ENCODE results near the gene CRELD1.

The CRELD1 gene

GRCh38 chr3:9951126-9951525 is 17.5 kb downstream of the CRELD1 start:
- Histone ChIP-seq H4K8ac (ENCODE audit: low read depth, low read length) (no peak overlapping the region), H2AFZ (ENCODE audit: insufficient read depth, low read length, poor library complexity) (no peak overlapping the region), H3K36me3 (ENCODE audit: control insufficient read depth in 1 of 2, insufficient read depth in 2 of 2, low read length in 2 of 2) (no peaks in the 10 kb centered on the region), H4K12ac (ENCODE audit: low read depth, low read length) (no peak overlapping the region), H2AK5ac (ENCODE audit: low read length) (no peak overlapping the region), H3K79me2 (ENCODE audit: control insufficient read depth, insufficient read depth, low read length, poor library complexity) (peaks cover 2% of the 10 kb centered on the region), H3K18ac (ENCODE audit: low read length) (no peak overlapping the region), H3K9me3 (ENCODE audit: insufficient read depth, low read depth, low read length) (no peaks in the 10 kb centered on the region), H2BK120ac (ENCODE audit: insufficient read depth, low read length, poor library complexity) (no peak overlapping the region), H2BK5ac (ENCODE audit: low read depth, low read length, poor library complexity) (no peak overlapping the region), H3K27me3 (ENCODE audit: insufficient read depth, low read length) (peaks cover 5% of the 10 kb centered on the region), H4K91ac (ENCODE audit: low read depth, low read length) (no peak overlapping the region), H3K23ac (ENCODE audit: low read length) (no peak overlapping the region), H3K79me1 (ENCODE audit: low read length) (peaks cover 6% of the 10 kb centered on the region), H3K4ac (ENCODE audit: low read depth, low read length) (no peak overlapping the region), H3K4me2 (ENCODE audit: low read length) (no peak overlapping the region), H3K4me3 (ENCODE audit: low read depth, low read length) (no peak overlapping the region), H3K4me1 (ENCODE audit: control insufficient read depth in 1 of 2, insufficient read depth in 2 of 2, low read length in 2 of 2) (peaks cover 9 to 18% of the 10 kb centered on the region in 2 experiments), H2BK12ac (ENCODE audit: low read length) (no peak overlapping the region), H3K14ac (ENCODE audit: low read length) (no peak overlapping the region), H3K27ac (ENCODE audit: low read depth, low read length) (no peak overlapping the region), H3K9ac (ENCODE audit: low read length) (no peak overlapping the region)
- no peak for DNase-seq
- WGBS (ENCODE audit: extremely low coverage, insufficient coverage, insufficient read length): no CpG with 5 or more reads among the region's 7 CpGs

- no peak for DNase-seq
- H3K9ac ChIP-seq (ENCODE audit: low read length): no peak overlapping the region
Measured at GRCh38 chr3:9951598-9951961, 17.9 kb downstream of the CRELD1 start.

GRCh38 chr3:9951962-9952805 is 18.6 kb downstream of the CRELD1 start, which contains the start of gene PRRT3:
PRRT3 (minus strand) TSS chr3:9952408; CDS start chr3:9950115, 2,293 bp downstream.
- Histone ChIP-seq H3K4me1 (ENCODE audit: control insufficient read depth in 1 of 2, insufficient read depth in 2 of 2, low read length in 2 of 2) (peaks cover 4 to 13% of the 10 kb centered on the region in 2 experiments), H3K36me3 (ENCODE audit: control insufficient read depth in 1 of 2, insufficient read depth in 2 of 2, low read length in 2 of 2) (no peaks in the 10 kb centered on the region), H3K9ac (ENCODE audit: low read length) (no peak within 1 kb of the TSS), H4K12ac (ENCODE audit: low read depth, low read length) (no peak within 1 kb of the TSS), H3K9me3 (ENCODE audit: insufficient read depth, low read depth, low read length) (no peaks in the 10 kb centered on the region), H2BK120ac (ENCODE audit: insufficient read depth, low read length, poor library complexity) (no peak within 1 kb of the TSS), H3K18ac (ENCODE audit: low read length) (no peak within 1 kb of the TSS), H4K8ac (ENCODE audit: low read depth, low read length) (peak within 1 kb of the TSS; percentile 25), H3K4ac (ENCODE audit: low read depth, low read length) (no peak within 1 kb of the TSS), H2AFZ (ENCODE audit: insufficient read depth, low read length, poor library complexity) (peak within 1 kb of the TSS; percentile 42), H3K79me1 (ENCODE audit: low read length) (no peaks in the 10 kb centered on the region), H3K79me2 (ENCODE audit: control insufficient read depth, insufficient read depth, low read length, poor library complexity) (no peaks in the 10 kb centered on the region), H3K4me2 (ENCODE audit: low read length) (peak within 1 kb of the TSS; percentile 92), H2AK5ac (ENCODE audit: low read length) (no peak within 1 kb of the TSS), H2BK12ac (ENCODE audit: low read length) (no peak within 1 kb of the TSS), H3K23ac (ENCODE audit: low read length) (no peak within 1 kb of the TSS), H3K27ac (ENCODE audit: low read depth, low read length) (no peak within 1 kb of the TSS), H3K14ac (ENCODE audit: low read length) (peak within 1 kb of the TSS; percentile 15), H2BK5ac (ENCODE audit: low read depth, low read length, poor library complexity) (no peak within 1 kb of the TSS), H4K91ac (ENCODE audit: low read depth, low read length) (no peak within 1 kb of the TSS), H3K27me3 (ENCODE audit: insufficient read depth, low read length) (peaks cover 5% of the 10 kb centered on the region), H3K4me3 (ENCODE audit: low read depth, low read length) (peak within 1 kb of the TSS; percentile 79)
- WGBS (ENCODE audit: extremely low coverage, insufficient coverage, insufficient read length): no CpG with 5 or more reads among the region's 52 CpGs
- DNase-seq: peak in 1 of 2 donors; percentile 35

More at GRCh38 chr3:9951598-9951961, 17.9 kb downstream of the CRELD1 start:
- H3K18ac ChIP-seq (ENCODE audit: low read length): no peak overlapping the region
- peak overlapping the region; percentile 79 for H3K4me3 ChIP-seq (ENCODE audit: low read depth, low read length)
- peaks cover 8 to 17% of the 10 kb centered on the region in 2 experiments for H3K4me1 ChIP-seq (ENCODE audit: control insufficient read depth in 1 of 2, insufficient read depth in 2 of 2, low read length in 2 of 2)
- H3K27me3 ChIP-seq (ENCODE audit: insufficient read depth, low read length): peaks cover 5% of the 10 kb centered on the region
- H4K12ac ChIP-seq (ENCODE audit: low read depth, low read length): no peak overlapping the region
- H3K36me3 ChIP-seq (ENCODE audit: control insufficient read depth in 1 of 2, insufficient read depth in 2 of 2, low read length in 2 of 2): no peaks in the 10 kb centered on the region
- H3K79me2 ChIP-seq (ENCODE audit: control insufficient read depth, insufficient read depth, low read length, poor library complexity): peaks cover 2% of the 10 kb centered on the region
- no peak overlapping the region for H3K27ac ChIP-seq (ENCODE audit: low read depth, low read length)
- no peak overlapping the region for H3K4ac ChIP-seq (ENCODE audit: low read depth, low read length)
- no peaks in the 10 kb centered on the region for H3K9me3 ChIP-seq (ENCODE audit: insufficient read depth, low read depth, low read length)
- H2BK120ac ChIP-seq (ENCODE audit: insufficient read depth, low read length, poor library complexity): no peak overlapping the region
- no CpG with 5 or more reads among the region's 10 CpGs for WGBS (ENCODE audit: extremely low coverage, insufficient coverage, insufficient read length)
- no peak overlapping the region for H2AK5ac ChIP-seq (ENCODE audit: low read length)
- H2AFZ ChIP-seq (ENCODE audit: insufficient read depth, low read length, poor library complexity): no peak overlapping the region
- H4K91ac ChIP-seq (ENCODE audit: low read depth, low read length): no peak overlapping the region
- peaks cover 3% of the 10 kb centered on the region for H3K79me1 ChIP-seq (ENCODE audit: low read length)
- no peak overlapping the region for H3K23ac ChIP-seq (ENCODE audit: low read length)
- H2BK5ac ChIP-seq (ENCODE audit: low read depth, low read length, poor library complexity): no peak overlapping the region
- H3K4me2 ChIP-seq (ENCODE audit: low read length): peak overlapping the region; percentile 92
- no peak overlapping the region for H4K8ac ChIP-seq (ENCODE audit: low read depth, low read length)
- no peak overlapping the region for H2BK12ac ChIP-seq (ENCODE audit: low read length)
- no peak overlapping the region for H3K14ac ChIP-seq (ENCODE audit: low read length)

GRCh38 chr3:9955067-9955502 is 21.5 kb downstream of the CRELD1 start:
- Histone ChIP-seq H3K4me3 (ENCODE audit: low read depth, low read length) (no peak overlapping the region), H3K14ac (ENCODE audit: low read length) (no peak overlapping the region), H3K27me3 (ENCODE audit: insufficient read depth, low read length) (peaks cover 5% of the 10 kb centered on the region), H3K9me3 (ENCODE audit: insufficient read depth, low read depth, low read length) (no peaks in the 10 kb centered on the region), H4K8ac (ENCODE audit: low read depth, low read length) (no peak overlapping the region), H3K79me1 (ENCODE audit: low read length) (no peaks in the 10 kb centered on the region), H3K4me1 (ENCODE audit: control insufficient read depth in 1 of 2, insufficient read depth in 2 of 2, low read length in 2 of 2) (peaks cover 0 to 8% of the 10 kb centered on the region in 2 experiments), H3K9ac (ENCODE audit: low read length) (no peak overlapping the region), H2BK5ac (ENCODE audit: low read depth, low read length, poor library complexity) (no peak overlapping the region), H3K4me2 (ENCODE audit: low read length) (no peak overlapping the region), H2AK5ac (ENCODE audit: low read length) (no peak overlapping the region), H2BK120ac (ENCODE audit: insufficient read depth, low read length, poor library complexity) (no peak overlapping the region), H3K27ac (ENCODE audit: low read depth, low read length) (no peak overlapping the region), H3K36me3 (ENCODE audit: control insufficient read depth in 1 of 2, insufficient read depth in 2 of 2, low read length in 2 of 2) (no peaks in the 10 kb centered on the region), H4K91ac (ENCODE audit: low read depth, low read length) (no peak overlapping the region), H2BK12ac (ENCODE audit: low read length) (no peak overlapping the region), H3K4ac (ENCODE audit: low read depth, low read length) (no peak overlapping the region), H3K79me2 (ENCODE audit: control insufficient read depth, insufficient read depth, low read length, poor library complexity) (no peaks in the 10 kb centered on the region), H3K18ac (ENCODE audit: low read length) (no peak overlapping the region), H4K12ac (ENCODE audit: low read depth, low read length) (no peak overlapping the region), H2AFZ (ENCODE audit: insufficient read depth, low read length, poor library complexity) (no peak overlapping the region), H3K23ac (ENCODE audit: low read length) (no peak overlapping the region)
- WGBS (ENCODE audit: extremely low coverage, insufficient coverage, insufficient read length): no CpG with 5 or more reads among the region's 12 CpGs
- DNase-seq: no peak
